ENCODE results near the gene OR8D2. TPM values are rescaled to one million over a fixed set of nuclear protein-coding genes. Genes with fewer than 3 reads are reported as not detected.

Gene OR8D2
- polyA plus RNA-seq, 1 donor (not counting 4 experiments of a cell fraction or from before 2014, with no cell fraction given) = not detected

GRCh38 chr11:124327775-124328174 lies 7.8 kb upstream of the OR8D2 start:
- no peak for DNase-seq (ENCODE audit: low read depth, low spot score)
- Histone ChIP-seq H4K20me1 (ENCODE audit: control insufficient read depth, extremely low read depth, insufficient read depth, low read length) (no peaks in the 10 kb centered on the region), H3K9ac (ENCODE audit: control insufficient read depth, extremely low read depth, insufficient read depth, low read length) (no peak overlapping the region), H3K9me1 (ENCODE audit: control insufficient read depth, extremely low read depth, insufficient read depth, low read length) (no peaks in the 10 kb centered on the region), H3K27me3 (ENCODE audit: control insufficient read depth, extremely low read depth, insufficient read depth, low read length) (no peaks in the 10 kb centered on the region), H3K36me3 (ENCODE audit: control insufficient read depth in 2 of 2, extremely low read depth in 1 of 2, insufficient read depth in 2 of 2, low read length in 2 of 2) (no peaks in the 10 kb centered on the region), H3K27ac (ENCODE audit: control insufficient read depth, insufficient read depth, low read length) (no peak overlapping the region), H3K79me2 (ENCODE audit: control insufficient read depth, insufficient read depth, low read length) (no peaks in the 10 kb centered on the region), H3K4me3 (ENCODE audit: control insufficient read depth in 2 of 3, extremely low read depth in 1 of 3, insufficient read depth in 2 of 3, low read depth in 1 of 3, low read length in 3 of 3) (no peak overlapping the region), H3K4me2 (ENCODE audit: control insufficient read depth, extremely low read depth, insufficient read depth, low read depth, low read length) (no peak overlapping the region), H2AFZ (ENCODE audit: control insufficient read depth, low read length) (no peak overlapping the region), H3K4me1 (ENCODE audit: control insufficient read depth, extremely low read depth, insufficient read depth, low read length) (no peaks in the 10 kb centered on the region), H3K9me3 (ENCODE audit: control insufficient read depth, low read depth, low read length) (no peaks in the 10 kb centered on the region)
- no peak for FAIRE-seq
- dilution Hi-C loops (cut with MboI; ENCODE audit: extremely low pct_ligation_motif_present, low sequenced_read_pairs) = no loop called here
- TF ChIP-seq CTCF (optimal IDR thresholded peaks at IDR 0.05 in 1 of 3, IDR thresholded peaks at IDR 0.05 in 1 of 3, conservative IDR thresholded peaks at IDR 0.05 in 1 of 3; ENCODE audit: extremely low read depth in 1 of 3, insufficient read depth in 2 of 3, low read length in 3 of 3) (no peak), EZH2 (IDR thresholded peaks at IDR 0.05; ENCODE audit: low read length) (no peak)

- no peak for TF ChIP-seq EZH2 (IDR thresholded peaks at IDR 0.05; ENCODE audit: low read length)
- no peak for TF ChIP-seq CTCF (optimal IDR thresholded peaks at IDR 0.05 in 1 of 3, IDR thresholded peaks at IDR 0.05 in 1 of 3, conservative IDR thresholded peaks at IDR 0.05 in 1 of 3; ENCODE audit: extremely low read depth in 1 of 3, insufficient read depth in 2 of 3, low read length in 3 of 3)
- Histone ChIP-seq H3K27me3 (ENCODE audit: control insufficient read depth, extremely low read depth, insufficient read depth, low read length) (no peaks in the 10 kb centered on the region), H3K4me1 (ENCODE audit: control insufficient read depth, extremely low read depth, insufficient read depth, low read length) (no peaks in the 10 kb centered on the region), H3K9ac (ENCODE audit: control insufficient read depth, extremely low read depth, insufficient read depth, low read length) (no peak overlapping the region), H3K9me1 (ENCODE audit: control insufficient read depth, extremely low read depth, insufficient read depth, low read length) (no peaks in the 10 kb centered on the region), H3K4me3 (ENCODE audit: control insufficient read depth in 2 of 3, extremely low read depth in 1 of 3, insufficient read depth in 2 of 3, low read depth in 1 of 3, low read length in 3 of 3) (no peak overlapping the region), H3K9me3 (ENCODE audit: control insufficient read depth, low read depth, low read length) (no peaks in the 10 kb centered on the region), H3K79me2 (ENCODE audit: control insufficient read depth, insufficient read depth, low read length) (no peaks in the 10 kb centered on the region), H3K36me3 (ENCODE audit: control insufficient read depth in 2 of 2, extremely low read depth in 1 of 2, insufficient read depth in 2 of 2, low read length in 2 of 2) (no peaks in the 10 kb centered on the region), H3K27ac (ENCODE audit: control insufficient read depth, insufficient read depth, low read length) (no peak overlapping the region), H4K20me1 (ENCODE audit: control insufficient read depth, extremely low read depth, insufficient read depth, low read length) (no peaks in the 10 kb centered on the region), H3K4me2 (ENCODE audit: control insufficient read depth, extremely low read depth, insufficient read depth, low read depth, low read length) (no peak overlapping the region), H2AFZ (ENCODE audit: control insufficient read depth, low read length) (no peak overlapping the region)
- dilution Hi-C loops (cut with MboI; ENCODE audit: extremely low pct_ligation_motif_present, low sequenced_read_pairs) = no loop called here
- no peak for FAIRE-seq
- no peak for DNase-seq (ENCODE audit: low read depth, low spot score)
Measured at GRCh38 chr11:124322356-124322755, 2.4 kb upstream of the OR8D2 start.

All from keratinocyte (primary cell).